ENCODE data around the gene TELO2. TPM values are rescaled to one million over a fixed set of nuclear protein-coding genes. Genes with fewer than 3 reads are reported as not detected.

The TELO2 gene
- total and polyA plus RNA-seq, 4 donors: 12.9 to 19.3 (median 16.2) TPM

DNA sequence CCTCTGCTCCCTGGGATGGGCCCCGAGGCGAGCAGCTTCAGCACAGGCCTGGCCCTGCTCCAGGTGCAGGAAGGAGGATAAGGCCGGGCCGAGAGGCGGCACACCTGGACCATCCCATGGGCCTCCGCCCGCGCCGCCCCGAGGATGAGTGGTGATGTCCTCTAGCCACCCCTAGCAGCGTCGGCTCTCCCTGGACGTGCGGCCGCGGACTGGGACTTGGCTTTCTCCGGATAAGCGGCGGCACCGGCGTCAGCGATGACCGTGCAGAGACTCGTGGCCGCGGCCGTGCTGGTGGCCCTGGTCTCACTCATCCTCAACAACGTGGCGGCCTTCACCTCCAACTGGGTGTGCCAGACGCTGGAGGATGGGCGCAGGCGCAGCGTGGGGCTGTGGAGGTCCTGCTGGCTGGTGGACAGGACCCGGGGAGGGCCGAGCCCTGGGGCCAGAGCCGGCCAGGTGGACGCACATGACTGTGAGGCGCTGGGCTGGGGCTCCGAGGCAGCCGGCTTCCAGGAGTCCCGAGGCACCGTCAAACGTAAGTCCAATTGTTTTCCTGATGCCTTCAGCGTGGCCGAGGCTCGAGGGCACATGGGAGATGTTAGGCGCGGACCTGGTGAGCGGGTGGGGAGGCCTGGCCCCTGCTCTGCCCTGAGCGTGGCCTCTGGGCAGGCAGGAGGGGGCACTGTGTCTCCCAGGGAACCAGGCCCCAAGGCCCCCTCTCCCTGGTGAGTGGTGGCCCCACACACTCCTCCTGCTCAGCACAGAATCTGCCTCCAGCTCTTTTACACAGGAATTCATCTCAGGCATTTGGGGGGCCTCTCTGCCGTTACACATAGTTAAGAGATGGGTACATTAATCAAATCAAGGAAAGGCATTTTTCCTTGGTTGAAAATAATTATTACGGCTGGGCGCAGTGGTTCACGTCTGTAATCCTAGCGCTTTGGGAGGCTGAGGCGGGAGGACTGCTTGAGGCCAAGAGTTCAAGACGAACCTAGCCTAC, 41.2 kb downstream of the TELO2 start:
- peak overlapping the region in 1 of 2 donors; percentile 46 for H3K9ac ChIP-seq (ENCODE audit: low read depth in 1 of 2, low read length in 2 of 2)
- no peaks in the 10 kb centered on the region for H3K36me3 ChIP-seq (ENCODE audit: control insufficient read depth in 4 of 4, insufficient read depth in 3 of 4, low read depth in 1 of 4, low read length in 3 of 4)
- H3K4me3 ChIP-seq (ENCODE audit: low read depth in 1 of 3, low read length in 3 of 3): peak overlapping the region in 2 of 3 donors; percentile 54
- DNase-seq (ENCODE audit: low spot score): no peak
- H3K27ac ChIP-seq (ENCODE audit: low read depth in 1 of 2, low read length in 2 of 2): peak overlapping the region; percentile 69 to 80
- 68% methylated on average over 57 of the region's 57 CpGs for WGBS
- H3K27me3 ChIP-seq (ENCODE audit: control insufficient read depth in 4 of 4, insufficient read depth in 4 of 4, low read length in 3 of 4): no peaks in the 10 kb centered on the region
- no peaks in the 10 kb centered on the region for H3K9me3 ChIP-seq (ENCODE audit: control insufficient read depth in 4 of 4, low read length in 3 of 4)
- TF ChIP-seq NR2F2 (IDR thresholded peaks at IDR 0.05) (no peak), RXRA (IDR thresholded peaks at IDR 0.05) (no peak), FOXA1 (IDR thresholded peaks at IDR 0.05) (no peak), EGR1 (IDR thresholded peaks at IDR 0.05; ENCODE audit: low read depth in 2 of 2) (no peak), FOXA2 (IDR thresholded peaks at IDR 0.05) (no peak), TAF1 (conservative IDR thresholded peaks at IDR 0.05) (no peak), JUND (IDR thresholded peaks at IDR 0.05) (no peak), HNF4A (conservative IDR thresholded peaks at IDR 0.05) (no peak), SP1 (IDR thresholded peaks at IDR 0.05) (no peak), GABPA (IDR thresholded peaks at IDR 0.05 in 1 of 2, conservative IDR thresholded peaks at IDR 0.05 in 1 of 2) (no peak)
- TF ChIP-seq, protein P1, sequence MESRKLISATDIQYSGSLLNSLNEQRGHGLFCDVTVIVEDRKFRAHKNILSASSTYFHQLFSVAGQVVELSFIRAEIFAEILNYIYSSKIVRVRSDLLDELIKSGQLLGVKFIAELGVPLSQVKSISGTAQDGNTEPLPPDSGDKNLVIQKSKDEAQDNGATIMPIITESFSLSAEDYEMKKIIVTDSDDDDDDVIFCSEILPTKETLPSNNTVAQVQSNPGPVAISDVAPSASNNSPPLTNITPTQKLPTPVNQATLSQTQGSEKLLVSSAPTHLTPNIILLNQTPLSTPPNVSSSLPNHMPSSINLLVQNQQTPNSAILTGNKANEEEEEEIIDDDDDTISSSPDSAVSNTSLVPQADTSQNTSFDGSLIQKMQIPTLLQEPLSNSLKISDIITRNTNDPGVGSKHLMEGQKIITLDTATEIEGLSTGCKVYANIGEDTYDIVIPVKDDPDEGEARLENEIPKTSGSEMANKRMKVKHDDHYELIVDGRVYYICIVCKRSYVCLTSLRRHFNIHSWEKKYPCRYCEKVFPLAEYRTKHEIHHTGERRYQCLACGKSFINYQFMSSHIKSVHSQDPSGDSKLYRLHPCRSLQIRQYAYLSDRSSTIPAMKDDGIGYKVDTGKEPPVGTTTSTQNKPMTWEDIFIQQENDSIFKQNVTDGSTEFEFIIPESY (IDR thresholded peaks at IDR 0.05): no peak
- TF ChIP-seq, protein P2, sequence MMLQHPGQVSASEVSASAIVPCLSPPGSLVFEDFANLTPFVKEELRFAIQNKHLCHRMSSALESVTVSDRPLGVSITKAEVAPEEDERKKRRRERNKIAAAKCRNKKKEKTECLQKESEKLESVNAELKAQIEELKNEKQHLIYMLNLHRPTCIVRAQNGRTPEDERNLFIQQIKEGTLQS (IDR thresholded peaks at IDR 0.05): no peak
- TF ChIP-seq, protein P3, sequence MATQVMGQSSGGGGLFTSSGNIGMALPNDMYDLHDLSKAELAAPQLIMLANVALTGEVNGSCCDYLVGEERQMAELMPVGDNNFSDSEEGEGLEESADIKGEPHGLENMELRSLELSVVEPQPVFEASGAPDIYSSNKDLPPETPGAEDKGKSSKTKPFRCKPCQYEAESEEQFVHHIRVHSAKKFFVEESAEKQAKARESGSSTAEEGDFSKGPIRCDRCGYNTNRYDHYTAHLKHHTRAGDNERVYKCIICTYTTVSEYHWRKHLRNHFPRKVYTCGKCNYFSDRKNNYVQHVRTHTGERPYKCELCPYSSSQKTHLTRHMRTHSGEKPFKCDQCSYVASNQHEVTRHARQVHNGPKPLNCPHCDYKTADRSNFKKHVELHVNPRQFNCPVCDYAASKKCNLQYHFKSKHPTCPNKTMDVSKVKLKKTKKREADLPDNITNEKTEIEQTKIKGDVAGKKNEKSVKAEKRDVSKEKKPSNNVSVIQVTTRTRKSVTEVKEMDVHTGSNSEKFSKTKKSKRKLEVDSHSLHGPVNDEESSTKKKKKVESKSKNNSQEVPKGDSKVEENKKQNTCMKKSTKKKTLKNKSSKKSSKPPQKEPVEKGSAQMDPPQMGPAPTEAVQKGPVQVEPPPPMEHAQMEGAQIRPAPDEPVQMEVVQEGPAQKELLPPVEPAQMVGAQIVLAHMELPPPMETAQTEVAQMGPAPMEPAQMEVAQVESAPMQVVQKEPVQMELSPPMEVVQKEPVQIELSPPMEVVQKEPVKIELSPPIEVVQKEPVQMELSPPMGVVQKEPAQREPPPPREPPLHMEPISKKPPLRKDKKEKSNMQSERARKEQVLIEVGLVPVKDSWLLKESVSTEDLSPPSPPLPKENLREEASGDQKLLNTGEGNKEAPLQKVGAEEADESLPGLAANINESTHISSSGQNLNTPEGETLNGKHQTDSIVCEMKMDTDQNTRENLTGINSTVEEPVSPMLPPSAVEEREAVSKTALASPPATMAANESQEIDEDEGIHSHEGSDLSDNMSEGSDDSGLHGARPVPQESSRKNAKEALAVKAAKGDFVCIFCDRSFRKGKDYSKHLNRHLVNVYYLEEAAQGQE (IDR thresholded peaks at IDR 0.05): no peak
- TF ChIP-seq, protein P4, sequence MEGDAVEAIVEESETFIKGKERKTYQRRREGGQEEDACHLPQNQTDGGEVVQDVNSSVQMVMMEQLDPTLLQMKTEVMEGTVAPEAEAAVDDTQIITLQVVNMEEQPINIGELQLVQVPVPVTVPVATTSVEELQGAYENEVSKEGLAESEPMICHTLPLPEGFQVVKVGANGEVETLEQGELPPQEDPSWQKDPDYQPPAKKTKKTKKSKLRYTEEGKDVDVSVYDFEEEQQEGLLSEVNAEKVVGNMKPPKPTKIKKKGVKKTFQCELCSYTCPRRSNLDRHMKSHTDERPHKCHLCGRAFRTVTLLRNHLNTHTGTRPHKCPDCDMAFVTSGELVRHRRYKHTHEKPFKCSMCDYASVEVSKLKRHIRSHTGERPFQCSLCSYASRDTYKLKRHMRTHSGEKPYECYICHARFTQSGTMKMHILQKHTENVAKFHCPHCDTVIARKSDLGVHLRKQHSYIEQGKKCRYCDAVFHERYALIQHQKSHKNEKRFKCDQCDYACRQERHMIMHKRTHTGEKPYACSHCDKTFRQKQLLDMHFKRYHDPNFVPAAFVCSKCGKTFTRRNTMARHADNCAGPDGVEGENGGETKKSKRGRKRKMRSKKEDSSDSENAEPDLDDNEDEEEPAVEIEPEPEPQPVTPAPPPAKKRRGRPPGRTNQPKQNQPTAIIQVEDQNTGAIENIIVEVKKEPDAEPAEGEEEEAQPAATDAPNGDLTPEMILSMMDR (IDR thresholded peaks at IDR 0.05; ENCODE audit: low read depth, low read length, missing input control): no peak
- peaks cover 0 to 19% (median 2%) of the 10 kb centered on the region in 4 donors for H3K4me1 ChIP-seq (ENCODE audit: control insufficient read depth in 4 of 4, insufficient read depth in 4 of 4, low read length in 3 of 4)
